HT1080 (cell line): ENCODE data around the gene MASP1. TPM values are rescaled to one million over a fixed set of nuclear protein-coding genes. Genes with fewer than 3 reads are reported as not detected.
"Not testable (repeated sequence)": the region's sequence is repeated elsewhere in the genome, so short reads cannot be mapped to it uniquely, and the experiment has no call there.

Experiments used
- DNase-seq: peaks from one replicate; pipeline ENCODE4 v3.0.0-alpha.2; 2015; ENCODE audit warnings: low read depth
- total RNA-seq: library from RNA; depleted of rRNA; stranded (reverse); fragments of >200 nt; shearing (Covaris generic); gene quantifications from 2 replicates; pipeline ENCODE4 v1.2.3, GENCODE V29; 2014

The MASP1 gene
- total RNA-seq, 1 experiment from 2014 or later, result 1.3 TPM

- DNase-seq, result peak; percentile 61
These were observed 63.8 kb downstream of the MASP1 start for GRCh38 chr3:187227658-187228258.

GRCh38 chr3:187223799-187224198 is 67.7 kb downstream of the MASP1 start:
- peak; percentile 37 for DNase-seq

GRCh38 chr3:187222801-187223200 is 68.7 kb downstream of the MASP1 start:
- DNase-seq, result no peak

GRCh38 chr3:187215460-187215859 is 76.1 kb downstream of the MASP1 start:
- DNase-seq, result no peak

GRCh38 chr3:187213616-187214015 is 77.9 kb downstream of the MASP1 start:
- DNase-seq, result no peak

GRCh38 chr3:187212705-187213104 is 78.8 kb downstream of the MASP1 start:
- no peak for DNase-seq

DNA sequence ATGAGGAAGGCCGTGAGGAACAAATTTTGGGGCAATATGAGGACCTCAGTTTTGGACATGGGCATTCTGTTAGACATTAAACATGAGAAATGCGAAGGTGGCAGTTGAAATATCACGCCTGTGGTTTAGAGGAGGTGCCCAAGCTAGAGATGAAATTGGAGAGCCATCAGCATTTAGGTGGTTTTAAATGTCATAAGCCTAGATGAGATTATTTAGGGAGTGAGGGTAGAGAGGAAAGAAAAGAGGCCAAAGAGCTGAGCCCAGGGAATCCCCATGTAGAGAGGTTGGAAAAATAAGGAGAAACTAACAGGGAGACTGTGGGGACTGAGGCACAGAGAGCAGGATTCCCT is 79.4 kb downstream of the MASP1 start:
- DNase-seq, result no peak

DNA sequence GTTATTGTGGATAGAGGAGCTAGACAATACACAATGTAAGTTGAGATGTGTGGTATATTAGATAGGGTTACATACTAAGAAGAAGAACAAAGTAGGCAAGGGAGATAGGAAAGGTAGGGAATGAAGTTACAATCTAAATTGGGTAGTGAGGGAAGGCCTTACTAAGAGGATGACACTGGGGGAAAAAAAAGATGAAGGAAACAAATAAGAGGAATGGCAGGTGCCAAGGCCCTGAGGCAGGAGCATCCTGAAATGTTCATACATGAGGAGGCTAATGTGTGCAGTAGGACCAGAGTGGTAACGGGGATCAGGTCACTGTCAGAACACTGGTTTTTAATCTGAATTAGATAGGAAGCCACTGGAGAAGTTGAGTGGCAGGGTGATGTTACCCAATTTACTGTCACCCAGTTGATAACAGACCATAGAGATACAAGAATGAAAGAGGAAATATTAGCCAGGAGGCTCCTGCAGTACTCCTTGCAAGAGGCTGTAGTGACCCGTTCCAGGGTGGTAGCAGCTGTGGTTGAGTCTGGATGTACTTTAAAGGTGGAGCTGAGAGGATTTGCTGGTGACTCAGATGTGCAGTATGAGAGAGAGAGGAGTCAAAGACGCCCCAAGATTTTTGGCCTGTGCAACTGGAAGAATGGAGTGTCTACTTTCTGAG is 79.9 kb downstream of the MASP1 start:
- peak; percentile 63 for DNase-seq

DNA sequence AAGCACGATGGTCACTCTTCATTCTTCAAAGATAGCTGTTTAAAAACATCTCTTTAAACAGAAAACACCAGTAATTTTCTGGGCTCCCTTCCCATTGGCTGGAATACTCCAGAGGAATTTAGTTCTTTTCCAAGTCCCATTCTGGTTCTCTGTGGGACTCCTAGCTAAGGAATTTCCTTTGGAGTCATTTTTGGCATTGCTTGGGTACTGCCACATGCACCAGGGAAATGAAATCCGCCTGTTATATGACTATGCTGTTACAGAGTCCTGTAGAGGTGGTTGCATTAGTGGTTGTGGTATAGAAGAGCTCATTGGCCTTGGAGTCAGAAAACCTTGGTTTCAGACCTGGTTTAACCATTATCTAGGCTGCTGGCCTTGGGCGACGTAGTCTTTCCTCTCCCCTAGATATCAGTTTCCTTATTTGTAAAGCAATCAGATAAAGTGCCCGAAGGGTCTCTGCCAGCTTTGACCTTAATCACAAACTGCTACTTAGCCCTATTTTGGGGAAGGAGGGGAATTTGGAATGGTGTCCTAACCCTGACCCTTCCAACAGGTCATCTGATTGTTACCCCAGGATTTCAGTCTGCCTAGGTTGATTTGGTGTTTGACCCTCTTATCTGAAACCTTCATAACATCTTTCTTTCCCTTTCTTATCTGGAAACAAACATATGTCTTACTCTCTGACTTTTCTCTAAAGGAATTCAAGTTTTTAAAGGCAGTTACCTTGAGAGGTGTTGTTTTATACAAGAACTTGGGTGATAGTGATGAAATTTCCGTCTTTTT is 80.8 kb downstream of the MASP1 start:
- DNase-seq, result no peak

DNA sequence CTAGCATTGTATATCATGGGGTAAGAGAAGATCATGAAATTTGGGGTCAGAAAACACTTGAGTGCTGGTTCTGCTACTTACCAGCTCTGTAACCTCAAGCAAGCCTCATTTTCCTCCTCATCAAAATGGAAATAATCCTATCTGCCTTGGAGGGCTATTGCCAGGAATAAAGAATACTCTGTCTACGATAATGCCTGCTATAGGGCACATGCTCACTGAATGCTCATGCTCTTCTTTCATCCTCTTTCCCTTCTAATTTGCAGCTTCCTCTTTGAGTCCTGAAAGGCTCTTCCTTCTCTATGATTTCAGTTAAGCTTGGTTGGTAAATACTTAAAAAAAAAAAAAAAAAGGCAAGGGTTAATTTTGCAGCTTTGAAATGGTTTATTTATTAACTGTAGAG is 81.4 kb downstream of the MASP1 start:
- no peak for DNase-seq

DNA sequence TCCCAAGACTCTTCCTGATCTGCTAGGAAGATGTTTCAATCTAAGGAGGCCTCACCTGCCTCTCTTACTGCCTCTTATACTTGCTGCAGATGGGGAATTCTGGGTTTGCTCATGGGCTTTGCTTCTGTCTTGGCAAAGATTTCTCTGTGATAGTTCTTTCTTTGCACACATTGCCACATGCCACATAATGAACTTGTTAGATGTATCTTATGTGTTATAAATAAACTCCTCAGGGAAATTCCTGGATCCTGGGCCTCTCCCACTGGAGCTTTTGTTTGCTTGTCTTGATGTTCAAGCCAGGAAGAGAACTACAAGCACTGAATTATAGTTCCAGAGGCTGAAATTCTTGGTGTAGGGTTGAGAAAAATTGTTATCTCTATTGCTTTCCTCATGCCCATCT is 82.0 kb downstream of the MASP1 start:
- no peak for DNase-seq

- DNase-seq, result peak; percentile 50
These were observed 83.4 kb downstream of the MASP1 start for GRCh38 chr3:187208159-187208558.

- no peak for DNase-seq
These were observed 83.9 kb downstream of the MASP1 start for GRCh38 chr3:187207624-187208023.

DNA sequence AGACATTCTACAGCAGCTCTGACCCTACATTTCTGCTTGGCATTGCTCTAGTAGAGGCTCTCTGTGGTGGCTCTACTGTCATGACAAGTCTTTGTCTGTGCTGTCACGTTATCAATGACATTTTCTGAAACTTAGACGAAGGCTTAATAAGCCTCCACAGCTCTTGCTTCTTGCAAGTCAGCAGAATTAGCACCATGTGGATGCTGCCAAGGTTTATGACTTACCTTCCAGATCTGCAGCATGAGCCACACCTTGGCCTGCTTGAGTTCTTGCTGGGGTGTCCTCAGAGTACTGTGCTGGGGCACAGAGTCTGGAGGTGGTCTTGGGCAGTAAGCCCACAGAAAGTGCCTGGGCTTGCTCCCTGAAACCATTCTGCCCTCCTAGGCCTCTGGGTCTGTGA is 84.5 kb downstream of the MASP1 start:
- DNase-seq, result no peak

- DNase-seq, result no peak
These were observed 85.9 kb downstream of the MASP1 start for GRCh38 chr3:187205683-187206082.

DNA sequence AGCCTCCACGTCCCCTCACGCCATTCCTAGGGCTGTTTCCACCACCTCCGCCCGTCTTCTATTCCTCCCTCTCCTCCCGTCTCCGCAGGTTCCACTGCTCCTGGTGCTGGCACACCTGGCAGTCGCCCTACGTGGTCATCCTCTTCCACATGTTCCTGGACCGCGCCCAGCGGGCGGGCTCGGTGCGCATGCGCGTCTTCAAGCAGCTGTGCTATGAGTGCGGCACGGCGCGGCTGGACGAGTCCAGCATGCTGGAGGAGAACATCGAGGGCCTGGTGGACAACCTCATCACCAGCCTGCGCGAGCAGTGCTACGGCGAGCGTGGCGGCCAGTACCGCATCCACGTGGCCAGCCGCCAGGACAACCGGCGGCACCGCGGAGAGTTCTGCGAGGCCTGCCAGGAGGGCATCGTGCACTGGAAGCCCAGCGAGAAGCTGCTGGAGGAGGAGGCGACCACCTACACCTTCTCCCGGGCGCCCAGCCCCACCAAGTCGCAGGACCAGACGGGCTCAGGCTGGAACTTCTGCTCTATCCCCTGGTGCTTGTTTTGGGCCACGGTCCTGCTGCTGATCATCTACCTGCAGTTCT is 92.0 kb downstream of the MASP1 start:
- DNase-seq, result not testable (repeated sequence)

DNA sequence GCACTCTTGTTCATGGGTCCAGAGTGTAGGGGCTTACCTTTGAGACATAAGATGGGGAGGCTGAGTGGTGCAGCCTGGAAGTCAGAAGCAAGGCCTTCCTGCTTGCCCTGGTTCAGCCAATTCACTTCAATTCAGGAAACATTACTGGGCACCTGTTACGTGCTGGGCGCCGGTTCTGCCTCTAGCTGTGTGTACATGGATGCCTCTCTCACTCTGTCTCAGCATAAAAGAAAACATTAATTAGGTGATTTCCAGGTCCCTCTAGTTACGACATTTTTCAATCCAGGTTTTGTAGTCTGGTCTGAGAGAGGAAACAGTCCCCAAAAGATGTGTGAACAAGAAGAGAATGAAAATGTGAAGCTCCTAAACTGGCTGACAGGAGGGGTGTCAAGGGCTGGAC is 93.0 kb downstream of the MASP1 start:
- DNase-seq, result no peak

DNA sequence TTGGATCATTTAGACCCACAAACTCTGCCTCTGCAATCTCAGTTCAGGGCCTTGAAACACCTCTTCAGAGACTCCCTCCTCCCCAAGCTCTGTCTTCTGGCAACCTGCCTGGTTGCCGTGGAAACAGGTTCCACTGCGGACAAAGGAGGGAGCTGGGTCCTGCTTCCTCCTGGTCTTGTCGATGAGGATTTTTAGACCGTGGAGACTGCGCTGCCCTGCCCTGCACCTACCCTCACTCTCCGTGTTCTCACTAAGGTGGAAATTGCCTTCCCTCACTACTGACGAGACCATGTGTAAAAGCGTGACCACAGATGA is 94.2 kb downstream of the MASP1 start, which contains the start of gene RTP1:
Gene RTP1 (plus strand): TSS at position 152 of the 315 bp plus-strand sequence. CDS start 30 bp downstream, at position 182.
- DNase-seq, result no peak

GRCh38 chr3:187196573-187197334 is 94.8 kb downstream of the MASP1 start:
- DNase-seq, result no peak

DNA sequence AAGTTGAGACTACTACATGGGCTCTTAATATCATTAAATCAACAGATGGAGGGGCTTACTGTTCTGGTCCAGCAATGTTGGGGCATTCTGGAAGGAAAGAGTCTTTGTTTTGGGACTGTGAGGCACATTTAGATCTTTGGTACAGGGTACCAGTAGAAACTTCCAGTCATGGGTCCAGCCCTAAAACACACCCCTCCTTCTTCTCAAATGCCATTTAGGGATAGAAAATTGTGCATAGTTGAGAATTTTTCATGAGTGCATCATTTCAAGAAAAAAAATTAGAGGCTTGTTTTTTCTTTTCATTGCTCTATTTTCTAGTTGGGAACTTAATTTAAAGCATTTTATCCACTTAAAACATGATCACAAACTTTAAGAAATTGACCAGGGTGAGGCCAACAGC is 98.4 kb downstream of the MASP1 start:
- DNase-seq, result no peak

DNA sequence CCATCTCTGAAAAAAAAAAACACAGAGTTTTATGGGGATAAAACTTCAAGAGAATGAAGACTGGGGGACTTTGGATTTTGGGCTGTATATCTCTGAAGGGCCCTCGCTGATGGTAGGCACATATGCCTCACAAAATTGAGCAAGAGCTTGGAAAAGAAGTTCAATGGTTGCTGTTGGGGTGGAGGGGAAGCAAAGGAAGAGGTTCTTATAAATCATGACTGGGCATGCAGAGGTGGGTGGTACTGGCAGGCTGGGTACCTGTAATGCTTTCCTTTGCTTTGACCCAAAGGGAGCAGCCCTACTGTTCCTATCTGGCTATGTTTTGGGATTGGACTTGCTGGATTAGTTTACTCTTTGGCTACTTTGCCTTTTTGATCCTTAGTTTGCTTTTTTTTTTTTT is 100.3 kb downstream of the MASP1 start:
- DNase-seq, result no peak

DNA sequence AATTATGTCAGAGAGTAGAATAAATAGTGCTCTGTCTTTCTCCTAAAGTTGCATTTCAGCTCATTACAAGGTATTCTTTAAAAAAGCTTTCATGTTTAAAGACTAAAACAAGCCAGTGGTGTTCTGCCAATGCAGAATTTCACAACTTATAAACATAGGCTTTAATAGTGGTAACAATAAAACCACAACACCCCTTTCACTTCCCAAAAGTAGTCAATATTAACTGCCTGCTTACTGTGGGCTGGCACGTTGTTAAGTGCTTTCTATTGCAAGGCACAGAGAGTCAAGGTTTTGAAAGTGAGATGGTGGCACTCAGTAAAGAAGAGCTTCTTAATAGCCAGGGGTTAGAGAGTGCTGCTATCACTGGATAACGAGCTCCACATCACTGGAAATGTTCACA is 102.6 kb downstream of the MASP1 start:
- DNase-seq, result no peak
